HG02678 (cell line): ENCODE measurements around the gene TPO.
"Not testable (repeated sequence)": the region's sequence is repeated elsewhere in the genome, so short reads cannot be mapped to it uniquely, and the experiment has no call there.

Experiments used
- ATAC-seq: cut with Tn5 transposase; IDR thresholded peaks from one replicate; pipeline ENCODE4 v1.9.1; 2021; ENCODE audit warnings: mild to moderate bottlenecking, moderate library complexity; ENCODE audit not compliant: unreplicated experiment

TPO gene

GRCh38 chr2:1577846-1578245 lies 164.6 kb downstream of the TPO start:
- ATAC-seq: no peak

- not testable (repeated sequence) for ATAC-seq
Measured at GRCh38 chr2:1581257-1581964, 168.1 kb downstream of the TPO start.

- no peak for ATAC-seq
Measured at GRCh38 chr2:1581965-1582625, 168.8 kb downstream of the TPO start.

GRCh38 chr2:1582891-1583341 lies 169.7 kb downstream of the TPO start:
- no peak for ATAC-seq

- ATAC-seq: no peak
Measured at GRCh38 chr2:1584051-1584531, 170.8 kb downstream of the TPO start.

GRCh38 chr2:1584691-1585485 lies 171.6 kb downstream of the TPO start:
- no peak for ATAC-seq

- no peak for ATAC-seq
Measured at GRCh38 chr2:1585635-1586034, 172.4 kb downstream of the TPO start.

DNA sequence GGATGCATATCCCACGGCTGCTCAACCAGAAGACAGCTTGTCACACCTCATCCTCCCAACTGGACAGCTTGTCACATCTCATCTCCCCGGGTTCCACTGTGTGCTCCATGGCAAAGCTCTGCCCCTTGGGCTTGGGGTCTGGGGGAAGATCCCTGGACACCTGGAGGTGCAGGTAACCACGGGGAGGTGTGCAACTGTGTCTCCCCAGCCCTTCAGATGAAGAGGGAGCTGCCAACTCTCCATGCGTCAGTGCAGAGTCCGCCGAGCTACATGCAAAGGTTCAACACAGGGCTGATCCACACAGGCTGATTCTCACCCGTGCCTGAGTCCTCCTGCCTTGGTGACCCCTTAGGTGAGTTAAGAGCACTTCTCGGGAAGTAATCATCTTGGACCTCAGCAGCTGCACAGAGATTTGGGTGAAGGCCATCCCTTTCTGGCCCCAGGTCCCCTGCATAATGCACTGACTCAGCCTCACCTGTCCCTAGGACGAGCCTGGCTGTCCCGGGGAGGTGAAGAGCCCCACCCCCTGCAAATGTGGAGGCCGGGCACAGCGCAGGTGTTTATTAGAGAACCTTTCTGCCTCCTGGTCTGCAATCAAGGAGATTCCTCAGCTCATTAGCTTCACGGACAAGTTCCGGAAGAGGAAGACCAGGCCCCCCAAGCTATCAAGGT lies 173.1 kb downstream of the TPO start:
- ATAC-seq: no peak

GRCh38 chr2:1586923-1587840 lies 173.9 kb downstream of the TPO start:
- no peak for ATAC-seq

DNA sequence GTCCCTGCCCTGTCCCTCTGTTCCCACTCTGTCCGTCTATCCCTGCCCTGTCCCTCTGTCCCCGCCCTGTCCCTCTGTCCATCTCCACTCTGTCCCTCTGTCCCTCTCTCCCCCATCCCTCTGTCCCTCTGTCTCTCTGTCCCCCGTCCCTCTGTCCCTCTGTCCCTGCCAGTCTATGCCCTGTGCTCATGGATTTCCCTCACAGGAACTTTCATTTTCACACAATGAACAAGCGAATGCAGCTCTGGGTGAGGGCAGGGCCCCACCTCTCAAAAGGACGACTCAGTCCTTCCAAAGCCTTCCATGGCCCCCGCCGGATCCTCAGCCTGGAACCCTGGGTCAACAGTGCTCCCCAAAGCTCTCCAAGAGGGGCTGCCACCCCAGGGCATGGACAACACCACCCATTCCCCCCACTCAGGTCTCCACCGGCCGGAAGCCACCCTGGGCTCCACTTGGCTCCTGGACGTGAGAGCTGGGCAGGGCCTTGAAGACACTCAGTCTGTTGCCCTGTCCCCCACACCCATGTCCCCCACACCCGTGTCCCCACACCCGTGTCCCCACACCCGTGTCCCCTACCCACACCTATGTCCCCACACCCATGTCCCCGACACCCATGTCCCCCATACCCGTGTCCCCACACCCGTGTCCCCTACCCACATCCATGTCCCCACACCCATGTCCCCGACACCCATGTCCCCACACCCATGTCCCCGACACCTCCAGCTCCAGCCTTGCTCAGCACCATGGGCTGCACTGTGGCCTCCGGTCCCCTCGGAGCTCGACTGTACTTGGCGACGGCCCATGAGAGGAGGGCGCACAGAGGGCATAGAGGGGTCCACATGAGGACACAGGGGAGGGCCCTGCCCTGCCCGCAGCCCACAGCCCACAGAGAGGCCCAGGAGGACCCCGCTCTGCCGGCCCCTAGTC lies 175.1 kb downstream of the TPO start:
- no peak for ATAC-seq

DNA sequence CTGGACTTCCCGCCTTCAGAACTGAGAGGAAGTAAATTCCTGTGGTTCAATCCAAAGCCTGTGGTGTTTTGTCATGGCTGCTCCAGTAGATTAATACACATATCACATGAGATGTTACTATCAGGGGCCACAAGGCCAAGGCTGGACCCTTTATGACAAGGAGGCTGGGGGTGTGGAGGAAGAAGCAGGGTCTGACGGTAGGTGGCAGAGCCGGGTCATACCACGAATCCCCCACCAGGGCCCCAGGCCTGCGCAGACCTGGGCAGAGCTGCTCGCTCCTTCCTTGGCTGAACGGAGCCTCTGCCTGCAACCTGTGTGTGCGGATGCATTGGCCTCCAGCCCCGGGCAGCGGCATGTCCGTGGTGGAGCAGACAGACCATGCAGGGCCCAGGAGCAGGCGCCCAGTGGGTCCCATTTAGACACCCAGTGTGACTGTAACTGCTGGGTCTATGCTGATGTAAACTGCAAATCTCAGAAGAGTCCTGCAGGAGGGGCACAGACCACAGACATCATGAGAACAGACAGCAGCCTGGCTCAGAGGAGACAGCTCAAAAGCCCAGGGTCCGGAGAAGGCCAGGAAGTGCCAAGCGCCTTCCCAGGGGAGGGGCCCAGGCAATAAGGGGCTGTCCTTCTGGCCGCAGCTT lies 175.8 kb downstream of the TPO start:
- no peak for ATAC-seq

DNA sequence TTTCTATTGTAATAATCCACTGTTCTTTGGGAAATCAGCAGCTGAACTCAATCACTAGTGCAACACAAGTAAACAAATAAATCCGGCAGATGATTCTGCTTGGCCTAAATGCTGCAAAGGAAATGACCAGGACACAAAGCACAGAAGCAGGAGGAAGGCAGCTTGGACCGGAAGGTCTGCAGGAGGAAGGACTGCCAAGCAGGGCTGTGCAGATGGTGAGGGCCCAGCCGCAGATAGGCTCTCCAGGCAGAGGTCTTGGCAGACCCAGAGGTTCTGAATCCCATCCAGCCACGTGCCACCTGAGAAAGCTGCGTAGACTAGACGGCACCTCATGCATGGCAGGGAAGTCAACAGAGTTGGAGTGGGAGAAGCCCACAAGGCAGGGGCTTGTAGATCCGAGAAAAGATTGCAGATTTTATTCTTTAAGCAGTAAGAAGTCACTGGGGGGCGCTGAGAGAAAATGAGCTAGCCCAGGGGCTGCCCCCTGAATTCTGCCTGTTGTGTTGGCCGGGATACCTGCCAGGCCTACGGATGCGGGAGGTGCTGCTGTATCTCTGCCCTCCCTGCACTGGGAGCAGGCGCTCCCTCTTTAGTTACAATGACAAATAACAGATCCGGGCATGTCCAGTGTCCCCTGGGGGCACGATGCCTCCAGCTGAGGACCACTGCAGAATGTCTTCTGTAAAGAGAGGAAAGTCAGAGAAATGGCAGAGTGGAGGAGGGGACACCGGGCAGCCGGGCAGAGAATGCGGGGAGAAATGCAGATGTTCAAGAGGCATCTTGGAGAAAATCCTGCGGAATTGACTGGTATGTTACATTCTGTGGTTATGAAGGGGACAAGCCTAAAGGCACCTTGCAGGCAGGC lies 177.6 kb downstream of the TPO start:
- ATAC-seq: no peak

GRCh38 chr2:1591461-1591770 lies 178.2 kb downstream of the TPO start:
- ATAC-seq: no peak
